B cell (primary cell): Measurements from ENCODE around the gene NEU2.

Source experiments
- EZH2 ChIP-seq: IDR thresholded peaks from 2 replicates; pipeline ENCODE4 v1.6.1; 2012; ENCODE audit warnings: borderline replicate concordance, low read depth, mild to moderate bottlenecking, moderate library complexity, low read length; ENCODE audit not compliant: insufficient read depth, poor library complexity, severe bottlenecking
- TF ChIP-seq, protein P1 (sequence below): fragments of 200-600 bp; IDR thresholded peaks from one replicate; pipeline ENCODE4 v1.8.0; 2022; ENCODE audit warnings: antibody characterized with exemption, mild to moderate bottlenecking

DNA sequence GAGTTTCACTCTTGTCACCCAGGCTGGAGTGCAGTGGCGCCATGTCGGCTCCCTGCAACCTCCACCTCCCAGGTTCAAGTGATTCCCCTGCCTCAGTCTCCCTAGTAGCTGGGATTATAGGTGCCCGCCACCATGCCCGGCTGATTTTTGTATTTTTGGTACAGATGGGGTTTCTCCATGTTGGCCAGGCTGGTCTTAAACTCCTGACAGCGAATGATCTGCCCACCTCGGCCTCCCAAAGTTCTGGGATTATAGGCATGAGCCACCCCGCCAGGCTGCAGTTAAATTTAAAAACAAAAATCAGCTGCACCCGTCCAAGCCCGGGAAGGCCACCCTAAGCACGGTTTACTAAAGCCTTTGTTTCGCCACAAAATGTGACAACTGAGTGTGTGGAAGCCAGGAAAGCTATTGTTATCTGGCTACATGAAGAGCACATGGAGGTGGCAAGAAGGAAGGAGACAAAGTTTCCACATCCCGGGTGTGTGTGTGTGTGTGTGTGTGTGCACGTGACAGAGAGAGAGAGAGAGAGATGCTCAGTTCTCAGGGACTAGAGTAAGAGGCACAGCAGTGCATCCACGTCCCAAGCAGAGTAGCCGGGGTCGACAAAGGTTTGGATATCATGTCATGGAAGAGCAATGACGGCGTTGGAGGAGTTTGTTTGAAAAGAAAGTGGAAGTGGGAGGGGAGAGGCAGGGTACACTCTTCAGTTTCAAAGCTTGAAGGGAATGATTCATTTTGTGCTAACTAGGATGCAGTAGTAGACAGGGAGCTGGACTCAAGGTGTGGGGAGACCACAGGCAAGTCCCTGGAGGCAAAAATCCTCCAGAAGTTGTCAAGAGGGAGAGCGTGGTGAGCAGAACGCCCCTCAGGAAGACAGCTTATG is 47.7 kb downstream of the NEU2 start:
- no peak for TF ChIP-seq EZH2
- TF ChIP-seq, protein P1, sequence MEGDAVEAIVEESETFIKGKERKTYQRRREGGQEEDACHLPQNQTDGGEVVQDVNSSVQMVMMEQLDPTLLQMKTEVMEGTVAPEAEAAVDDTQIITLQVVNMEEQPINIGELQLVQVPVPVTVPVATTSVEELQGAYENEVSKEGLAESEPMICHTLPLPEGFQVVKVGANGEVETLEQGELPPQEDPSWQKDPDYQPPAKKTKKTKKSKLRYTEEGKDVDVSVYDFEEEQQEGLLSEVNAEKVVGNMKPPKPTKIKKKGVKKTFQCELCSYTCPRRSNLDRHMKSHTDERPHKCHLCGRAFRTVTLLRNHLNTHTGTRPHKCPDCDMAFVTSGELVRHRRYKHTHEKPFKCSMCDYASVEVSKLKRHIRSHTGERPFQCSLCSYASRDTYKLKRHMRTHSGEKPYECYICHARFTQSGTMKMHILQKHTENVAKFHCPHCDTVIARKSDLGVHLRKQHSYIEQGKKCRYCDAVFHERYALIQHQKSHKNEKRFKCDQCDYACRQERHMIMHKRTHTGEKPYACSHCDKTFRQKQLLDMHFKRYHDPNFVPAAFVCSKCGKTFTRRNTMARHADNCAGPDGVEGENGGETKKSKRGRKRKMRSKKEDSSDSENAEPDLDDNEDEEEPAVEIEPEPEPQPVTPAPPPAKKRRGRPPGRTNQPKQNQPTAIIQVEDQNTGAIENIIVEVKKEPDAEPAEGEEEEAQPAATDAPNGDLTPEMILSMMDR, result no peak
